OCI-LY7 (cell line): ENCODE results near the gene GBF1. TPM values are rescaled to one million over a fixed set of nuclear protein-coding genes. Genes with fewer than 3 reads are reported as not detected.

ENCODE experiments used
- BruUV-seq: library from RNA; stranded (reverse); fragments of 400-500 nt; replicated peaks from 2 replicates; lab custom pipeline; 2021; lab: Mats Ljungman, UMichigan
- CTCF ChIA-PET: fragments of 300-600 bp; sonication (Branson Sonifier 250); formaldehyde crosslinking; loops from one replicate; lab custom pipeline; 2022; ENCODE audit warnings: antibody characterized with exemption; ENCODE audit not compliant: unreplicated experiment; lab: Charles Lee
- POLR2A ChIA-PET: fragments of 300-600 bp; sonication (Branson Sonifier 250); formaldehyde crosslinking; loops from one replicate; lab custom pipeline; 2022; ENCODE audit warnings: antibody characterized with exemption; lab: Charles Lee
- DNase-seq: peaks from one replicate; pipeline ENCODE4 v3.0.0-alpha.2; 2015; ENCODE audit warnings: low spot score
- H2AFZ ChIP-seq: fragments of 200-600 bp; sonication (generic), shearing (Covaris generic); 2 replicates; pipeline ENCODE4 v1.6.1; 2014; ENCODE audit warnings: mild to moderate bottlenecking, antibody characterized with exemption, low read length, moderate library complexity
- H3K27ac ChIP-seq: fragments of 200-600 bp; sonication (generic); 2 replicates; pipeline ENCODE4 v1.5.1; 2014; ENCODE audit warnings: mixed run types, low read depth, mild to moderate bottlenecking, moderate library complexity, low read length, inconsistent platforms; ENCODE audit not compliant: poor library complexity, severe bottlenecking
- H3K36me3 ChIP-seq: fragments of 200-600 bp; sonication (generic); 2 replicates; pipeline ENCODE4 v1.6.1; 2014; ENCODE audit warnings: mild to moderate bottlenecking, antibody characterized with exemption, low read length, moderate library complexity, mixed read lengths; ENCODE audit not compliant: insufficient read depth
- H3K4me1 ChIP-seq: fragments of 200-600 bp; sonication (generic); 2 replicates; pipeline ENCODE4 v1.5.1; 2014; ENCODE audit warnings: mild to moderate bottlenecking, low read length; ENCODE audit not compliant: insufficient read depth, poor library complexity, severe bottlenecking
- H3K4me2 ChIP-seq: fragments of 200-600 bp; sonication (generic); 2 replicates; pipeline ENCODE4 v1.6.1; 2014; ENCODE audit warnings: mild to moderate bottlenecking, low read length
- H3K4me3 ChIP-seq: fragments of 200-600 bp; sonication (generic); 2 replicates; pipeline ENCODE4 v1.5.1; 2014; ENCODE audit warnings: mild to moderate bottlenecking, low read depth, low read length; ENCODE audit not compliant: poor library complexity, severe bottlenecking
- H3K79me2 ChIP-seq: fragments of 200-600 bp; sonication (generic); 2 replicates; pipeline ENCODE4 v1.6.1; 2016; ENCODE audit warnings: low read depth, mild to moderate bottlenecking, low read length, moderate library complexity, mixed read lengths; ENCODE audit not compliant: insufficient read depth
- H3K9me2 ChIP-seq: fragments of 200-600 bp; sonication (generic); 2 replicates; pipeline ENCODE4 v1.6.1; 2016; ENCODE audit warnings: mild to moderate bottlenecking, low read length, mixed read lengths; ENCODE audit not compliant: insufficient read depth
- H3K9me3 ChIP-seq: fragments of 200-600 bp; sonication (generic); 2 replicates; pipeline ENCODE4 v1.6.1; 2014; ENCODE audit warnings: mild to moderate bottlenecking, mixed run types, low read length, mixed read lengths
- H4K20me1 ChIP-seq: fragments of 200-600 bp; sonication (generic); 2 replicates; pipeline ENCODE4 v1.6.1; 2014; ENCODE audit warnings: mild to moderate bottlenecking, antibody characterized with exemption, low read length, moderate library complexity, mixed read lengths; ENCODE audit not compliant: insufficient read depth
- EZH2phosphoT487 ChIP-seq: fragments of 200-600 bp; sonication (generic); IDR thresholded peaks from 2 replicates; pipeline ENCODE4 v1.6.1; 2018; ENCODE audit warnings: low read depth, borderline replicate concordance, mild to moderate bottlenecking, mixed run types, antibody characterized with exemption, low read length, moderate library complexity, mixed read lengths
- intact Hi-C: fragments of 100-400 bp; cut with micrococcal nuclease; formaldehyde crosslinking; loops from one replicate; pipeline ENCODE4 v1.10.0; 2022; ENCODE audit not compliant: unreplicated experiment
- total RNA-seq, 2 experiments: library from RNA; depleted of rRNA in 1 of 2; stranded (reverse); fragments of >200 nt in 1 of 2; shearing (Covaris generic) in 1 of 2; gene quantifications; 2 replicates each; pipeline ENCODE4 v1.2.3, GENCODE V29; 2014 to 2022
- TF ChIP-seq, protein P1 (sequence below): fragments of 200-600 bp; sonication (generic); conservative IDR thresholded peaks from 2 replicates; pipeline ENCODE4 v1.5.1; 2014; ENCODE audit warnings: mild to moderate bottlenecking, antibody characterized with exemption, low read length, moderate library complexity, mixed read lengths

Gene GBF1
- total RNA-seq, 2 experiments from 2014 or later = 17.8 to 33.4 TPM

DNA sequence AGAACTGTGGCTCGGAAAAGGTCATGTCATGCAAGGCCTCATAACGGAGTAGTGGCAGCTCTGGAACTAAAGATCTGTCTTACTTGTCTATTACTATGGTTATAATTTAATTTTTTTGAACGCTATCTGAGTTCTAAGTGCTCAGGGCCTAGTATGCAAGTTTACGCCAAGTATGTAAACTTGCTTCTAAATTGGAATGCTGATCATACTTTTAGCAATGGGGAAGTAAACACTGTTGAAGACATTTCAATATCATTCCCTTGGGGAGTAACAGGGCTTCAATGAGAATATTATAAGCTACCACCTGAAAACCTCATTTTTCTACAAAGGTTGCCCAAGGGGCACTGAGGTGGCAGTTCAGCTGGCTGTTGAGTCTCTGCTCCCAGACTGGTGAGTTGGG is 80.7 kb downstream of the GBF1 start:
- CTCF ChIA-PET = no interaction called here
- no peak for DNase-seq

DNA sequence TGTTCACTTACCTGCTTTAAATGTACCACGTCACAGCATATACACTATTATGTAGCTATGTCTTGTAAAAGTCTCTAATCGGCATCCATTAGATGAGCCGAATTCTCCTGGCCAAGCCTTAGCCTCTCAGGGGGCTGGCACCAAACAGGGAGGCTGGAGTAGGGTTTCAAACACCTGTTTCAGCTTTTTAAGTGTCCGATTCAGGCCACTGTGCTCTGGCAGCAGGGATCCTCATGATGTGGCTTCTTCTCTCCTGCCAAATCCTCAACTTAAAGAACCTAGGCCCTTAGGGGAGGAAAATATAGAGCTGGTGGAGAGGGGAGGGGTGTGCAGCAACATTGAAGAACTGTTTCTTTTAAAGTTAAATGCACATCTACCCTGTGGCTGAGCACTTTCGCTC is 81.7 kb downstream of the GBF1 start:
- Histone ChIP-seq H3K9me3 (no peaks in the 10 kb centered on the region), H3K4me3 (no peak overlapping the region), H3K4me2 (no peak overlapping the region), H3K4me1 (no peaks in the 10 kb centered on the region), H3K27ac (no peak overlapping the region), H3K36me3 (no peaks in the 10 kb centered on the region), H3K79me2 (peaks cover 4% of the 10 kb centered on the region; the same call in 1 of the 2 replicates), H3K9me2 (no peaks in the 10 kb centered on the region), H2AFZ (no peak overlapping the region), H4K20me1 (no peaks in the 10 kb centered on the region)
- DNase-seq = no peak
- BruUV-seq = no TSS peak
- intact Hi-C loops = no loop called here
- ChIA-PET POLR2A (no interaction called here), CTCF (no interaction called here)
- TF ChIP-seq, protein P1, sequence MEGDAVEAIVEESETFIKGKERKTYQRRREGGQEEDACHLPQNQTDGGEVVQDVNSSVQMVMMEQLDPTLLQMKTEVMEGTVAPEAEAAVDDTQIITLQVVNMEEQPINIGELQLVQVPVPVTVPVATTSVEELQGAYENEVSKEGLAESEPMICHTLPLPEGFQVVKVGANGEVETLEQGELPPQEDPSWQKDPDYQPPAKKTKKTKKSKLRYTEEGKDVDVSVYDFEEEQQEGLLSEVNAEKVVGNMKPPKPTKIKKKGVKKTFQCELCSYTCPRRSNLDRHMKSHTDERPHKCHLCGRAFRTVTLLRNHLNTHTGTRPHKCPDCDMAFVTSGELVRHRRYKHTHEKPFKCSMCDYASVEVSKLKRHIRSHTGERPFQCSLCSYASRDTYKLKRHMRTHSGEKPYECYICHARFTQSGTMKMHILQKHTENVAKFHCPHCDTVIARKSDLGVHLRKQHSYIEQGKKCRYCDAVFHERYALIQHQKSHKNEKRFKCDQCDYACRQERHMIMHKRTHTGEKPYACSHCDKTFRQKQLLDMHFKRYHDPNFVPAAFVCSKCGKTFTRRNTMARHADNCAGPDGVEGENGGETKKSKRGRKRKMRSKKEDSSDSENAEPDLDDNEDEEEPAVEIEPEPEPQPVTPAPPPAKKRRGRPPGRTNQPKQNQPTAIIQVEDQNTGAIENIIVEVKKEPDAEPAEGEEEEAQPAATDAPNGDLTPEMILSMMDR = no peak
- no peak for TF ChIP-seq EZH2phosphoT487

More for the DNA sequence above, 80.7 kb downstream of the GBF1 start:
- BruUV-seq = no TSS peak
- POLR2A ChIA-PET = no interaction called here
- intact Hi-C loops = no loop called here
- no peak for TF ChIP-seq EZH2phosphoT487
- TF ChIP-seq, protein P1 = no peak
- no peak overlapping the region for H2AFZ ChIP-seq
- no peak overlapping the region for H3K27ac ChIP-seq
- no peaks in the 10 kb centered on the region for H3K9me2 ChIP-seq
- H3K4me3 ChIP-seq = no peak overlapping the region
- H3K4me1 ChIP-seq = no peaks in the 10 kb centered on the region
- H4K20me1 ChIP-seq = no peaks in the 10 kb centered on the region
- no peaks in the 10 kb centered on the region for H3K9me3 ChIP-seq
- peaks cover 4% of the 10 kb centered on the region; the same call in 1 of the 2 replicates for H3K79me2 ChIP-seq
- H3K4me2 ChIP-seq = no peak overlapping the region
- H3K36me3 ChIP-seq = 0 out of 2 replicates have a peak, but pooled peaks cover 3% of the 10 kb centered on the region

DNA sequence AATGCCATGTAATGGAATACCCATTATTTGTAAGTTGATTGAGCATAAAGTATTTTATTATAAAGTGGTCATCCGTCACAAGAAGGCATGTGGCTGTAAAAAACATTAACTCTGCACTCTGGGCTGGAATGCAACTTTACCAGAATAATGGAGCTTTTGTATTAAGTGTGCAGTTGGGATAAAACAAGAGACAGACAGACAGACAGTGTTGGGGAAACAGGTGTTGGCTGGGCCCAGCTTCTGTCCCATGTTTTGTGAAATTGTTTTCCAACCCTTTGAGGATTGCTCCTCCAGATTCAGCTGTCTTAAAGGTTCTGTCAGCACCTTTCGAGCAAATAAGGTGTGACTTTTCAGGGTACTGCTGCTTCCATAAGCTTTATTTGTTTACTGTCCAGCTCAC is 82.3 kb downstream of the GBF1 start:
- no peaks in the 10 kb centered on the region for H3K4me1 ChIP-seq
- no peak overlapping the region for H3K27ac ChIP-seq
- H3K4me3 ChIP-seq = no peak overlapping the region
- DNase-seq = no peak
- no peaks in the 10 kb centered on the region for H3K9me2 ChIP-seq
- no TSS peak for BruUV-seq
- H4K20me1 ChIP-seq = no peaks in the 10 kb centered on the region
- ChIA-PET POLR2A (interaction anchor here (0.7 kb wide), 2 partner anchors 39 to 129 kb away, joined by 3 read pairs; no protein-coding TSS in a partner anchor), CTCF (no interaction called here)
- intact Hi-C loops = no loop called here
- peaks cover 5% of the 10 kb centered on the region; the same call in 1 of the 2 replicates for H3K36me3 ChIP-seq
- peaks cover 4% of the 10 kb centered on the region; the same call in 1 of the 2 replicates for H3K79me2 ChIP-seq
- H3K4me2 ChIP-seq = no peak overlapping the region
- TF ChIP-seq, protein P1 = no peak
- TF ChIP-seq EZH2phosphoT487 = no peak
- no peak overlapping the region for H2AFZ ChIP-seq
- no peaks in the 10 kb centered on the region for H3K9me3 ChIP-seq
